ENCODE results near the gene SLC35A5. TPM values are rescaled to one million over a fixed set of nuclear protein-coding genes. Genes with fewer than 3 reads are reported as not detected.
"Not testable (repeated sequence)": the region's sequence is repeated elsewhere in the genome, so short reads cannot be mapped to it uniquely, and the experiment has no call there.

The SLC35A5 gene
- polyA plus RNA-seq, 1 donor: 44.4 TPM

DNA sequence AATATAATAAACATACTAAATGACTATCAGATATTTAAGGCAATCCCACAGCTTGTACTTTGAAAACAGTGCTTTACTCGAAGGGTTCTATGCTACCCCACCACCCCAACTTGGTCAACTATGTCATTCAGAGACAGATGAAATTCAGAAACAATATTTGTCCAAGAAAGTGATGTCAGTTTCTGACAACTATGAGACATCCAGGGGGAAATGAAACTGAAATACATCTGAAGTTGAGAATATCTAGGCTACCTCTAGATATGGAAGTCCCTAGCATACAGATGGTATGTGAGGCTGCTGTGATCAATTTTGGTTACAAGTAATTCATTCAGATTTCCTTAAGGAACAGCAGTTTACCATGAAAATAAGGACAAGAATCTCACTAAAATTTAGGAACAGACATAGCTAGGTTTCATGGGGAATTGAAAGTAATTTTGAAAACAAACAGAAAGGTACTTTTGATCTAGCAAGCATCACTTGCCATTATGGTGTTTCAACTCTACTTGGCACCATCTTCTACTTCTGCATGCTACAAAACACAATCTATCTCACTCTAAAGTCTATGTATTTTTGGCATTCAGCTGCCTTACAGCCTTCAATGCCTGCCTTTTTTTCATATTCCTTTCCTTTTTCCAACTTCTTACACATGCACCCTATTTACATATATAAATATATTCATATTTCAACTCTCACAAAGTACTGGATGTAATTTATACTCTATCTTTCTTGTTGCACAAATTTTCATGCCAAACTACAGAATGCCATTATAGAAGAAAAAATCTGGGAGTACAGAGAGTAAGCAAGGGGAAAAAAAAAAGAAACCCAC is 21.8 kb upstream of the SLC35A5 start:
- peaks cover 32% of the 10 kb centered on the region for H3K36me3 ChIP-seq (ENCODE audit: control insufficient read depth, insufficient read depth, low read length)
- H3K27ac ChIP-seq (ENCODE audit: low read length): no peak overlapping the region
- no peaks in the 10 kb centered on the region for H3K27me3 ChIP-seq (ENCODE audit: control insufficient read depth, insufficient read depth, low read length)
- no CpG with 5 or more reads among the region's 1 CpG for WGBS (ENCODE audit: insufficient coverage, low lambda C conversion rate)
- DNase-seq: no peak
- no peaks in the 10 kb centered on the region for H3K4me1 ChIP-seq (ENCODE audit: control insufficient read depth, insufficient read depth, low read length)
- no peak overlapping the region for H3K4me3 ChIP-seq (ENCODE audit: low read length)
- no peaks in the 10 kb centered on the region for H3K9me3 ChIP-seq (ENCODE audit: control insufficient read depth, low read depth, low read length)

DNA sequence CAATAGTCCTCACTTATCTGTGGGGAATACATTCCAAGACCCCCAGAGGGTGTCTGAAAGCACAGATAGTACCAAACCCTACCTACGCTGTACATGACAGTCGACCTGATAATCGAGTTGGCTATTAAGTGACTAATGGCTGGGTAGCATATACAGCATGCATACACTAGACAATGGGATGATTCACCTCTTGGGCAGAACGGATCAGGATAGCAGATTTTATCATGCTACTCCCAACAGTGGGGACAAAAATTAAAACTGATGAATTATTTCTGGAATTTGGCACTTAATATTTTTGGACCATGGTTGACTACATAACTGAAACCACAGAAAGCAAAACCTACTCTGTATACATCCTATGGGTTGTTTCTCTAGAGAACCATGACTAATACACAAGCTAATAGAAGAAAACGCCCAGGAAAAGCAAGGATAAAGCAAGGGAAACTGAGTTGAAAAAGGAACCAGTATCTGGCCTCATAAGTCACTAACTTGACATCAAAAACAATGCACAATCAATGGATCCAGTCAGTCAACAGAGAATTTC is 15.6 kb upstream of the SLC35A5 start:
- no peak overlapping the region for H3K27ac ChIP-seq (ENCODE audit: low read length)
- H3K27me3 ChIP-seq (ENCODE audit: control insufficient read depth, insufficient read depth, low read length): no peaks in the 10 kb centered on the region
- peaks cover 34% of the 10 kb centered on the region for H3K36me3 ChIP-seq (ENCODE audit: control insufficient read depth, insufficient read depth, low read length)
- no peak for DNase-seq
- no peaks in the 10 kb centered on the region for H3K4me1 ChIP-seq (ENCODE audit: control insufficient read depth, insufficient read depth, low read length)
- H3K4me3 ChIP-seq (ENCODE audit: low read length): no peak overlapping the region
- no peaks in the 10 kb centered on the region for H3K9me3 ChIP-seq (ENCODE audit: control insufficient read depth, low read depth, low read length)
- WGBS (ENCODE audit: insufficient coverage, low lambda C conversion rate): 100% methylated on average over 1 of the region's 5 CpGs

DNA sequence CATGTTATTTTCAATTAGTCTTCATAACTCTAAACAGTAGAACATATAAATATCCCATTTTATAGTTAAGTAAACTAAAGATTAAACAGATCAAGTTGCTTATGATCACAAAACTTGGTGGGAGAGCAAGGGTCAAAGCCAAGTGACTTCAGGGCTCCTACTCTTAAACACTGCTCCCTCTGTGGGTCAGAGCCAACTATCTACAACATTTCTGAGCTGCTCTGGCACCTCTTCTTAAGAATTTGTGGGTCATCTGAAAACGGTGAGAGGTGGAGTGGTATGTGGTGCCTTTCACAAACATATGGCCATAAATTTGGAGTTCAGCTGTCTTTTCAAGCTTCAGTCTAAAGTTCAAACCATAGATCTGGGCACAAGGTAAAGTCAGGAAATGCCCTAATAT is 11.0 kb upstream of the SLC35A5 start:
- peak in 1 of 2 donors; percentile 14 for DNase-seq
- H3K36me3 ChIP-seq (ENCODE audit: control insufficient read depth, insufficient read depth, low read length): peaks cover 20% of the 10 kb centered on the region
- H3K9me3 ChIP-seq (ENCODE audit: control insufficient read depth, low read depth, low read length): no peaks in the 10 kb centered on the region
- no peaks in the 10 kb centered on the region for H3K27me3 ChIP-seq (ENCODE audit: control insufficient read depth, insufficient read depth, low read length)
- no peak overlapping the region for H3K27ac ChIP-seq (ENCODE audit: low read length)
- no peak overlapping the region for H3K4me3 ChIP-seq (ENCODE audit: low read length)
- no CpG with 5 or more reads among the region's 1 CpG for WGBS (ENCODE audit: insufficient coverage, low lambda C conversion rate)
- no peaks in the 10 kb centered on the region for H3K4me1 ChIP-seq (ENCODE audit: control insufficient read depth, insufficient read depth, low read length)

DNA sequence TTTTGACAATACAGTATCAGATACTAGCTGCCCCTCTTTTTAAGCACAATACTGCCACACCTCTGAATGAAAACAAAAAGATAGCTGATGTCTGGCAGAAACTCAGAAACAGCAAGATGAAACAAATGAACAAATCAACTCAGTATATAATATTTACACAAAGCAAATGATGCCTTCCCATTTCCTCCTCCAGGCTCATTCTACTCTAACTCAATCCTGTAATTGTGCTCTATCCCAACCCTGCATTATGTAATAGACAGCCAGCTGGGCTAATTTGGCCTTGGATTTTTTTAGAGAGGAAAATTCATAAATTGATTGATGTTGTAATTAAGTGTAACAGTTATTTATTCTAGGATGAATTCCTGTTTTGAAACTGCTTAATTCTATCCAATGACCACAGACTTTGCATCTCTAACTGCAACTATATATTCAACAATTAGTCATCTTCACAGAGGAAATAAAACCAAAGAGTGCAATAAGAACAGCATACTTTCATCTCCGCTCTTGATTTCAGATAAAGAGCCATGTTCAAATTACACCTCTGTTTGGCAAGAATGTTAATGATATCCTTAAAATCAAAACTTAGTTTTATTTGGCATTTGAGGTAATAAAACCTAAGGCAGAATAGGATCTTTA is 6.2 kb upstream of the SLC35A5 start:
- no peaks in the 10 kb centered on the region for H3K9me3 ChIP-seq (ENCODE audit: control insufficient read depth, low read depth, low read length)
- 83% methylated on average over 1 of the region's 1 CpG for WGBS (ENCODE audit: insufficient coverage, low lambda C conversion rate)
- H3K27me3 ChIP-seq (ENCODE audit: control insufficient read depth, insufficient read depth, low read length): no peaks in the 10 kb centered on the region
- no peak for DNase-seq
- H3K4me3 ChIP-seq (ENCODE audit: low read length): no peak overlapping the region
- peaks cover 5% of the 10 kb centered on the region for H3K4me1 ChIP-seq (ENCODE audit: control insufficient read depth, insufficient read depth, low read length)
- no peak overlapping the region for H3K27ac ChIP-seq (ENCODE audit: low read length)
- H3K36me3 ChIP-seq (ENCODE audit: control insufficient read depth, insufficient read depth, low read length): peaks cover 5% of the 10 kb centered on the region

DNA sequence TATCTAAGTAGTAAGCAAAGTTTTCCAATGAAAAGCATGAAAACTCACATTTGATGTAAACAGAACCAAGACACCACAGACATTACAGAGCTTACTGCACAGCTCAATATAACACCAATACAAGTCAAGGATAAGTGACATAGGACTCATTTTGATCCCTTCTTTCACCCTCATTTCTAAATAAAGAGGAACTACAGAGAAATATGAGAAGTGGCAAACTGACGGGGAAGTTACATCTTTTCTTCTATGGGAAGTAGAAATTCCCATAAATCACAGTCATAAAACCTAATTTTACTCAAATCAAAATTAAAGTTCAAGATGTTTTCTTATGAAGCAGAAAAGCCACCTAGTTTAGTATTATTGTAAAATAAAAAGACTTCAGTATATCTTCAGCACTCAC is 3.9 kb upstream of the SLC35A5 start:
- Histone ChIP-seq H3K36me3 (ENCODE audit: control insufficient read depth, insufficient read depth, low read length) (peaks cover 5% of the 10 kb centered on the region), H3K4me1 (ENCODE audit: control insufficient read depth, insufficient read depth, low read length) (peaks cover 5% of the 10 kb centered on the region), H3K27me3 (ENCODE audit: control insufficient read depth, insufficient read depth, low read length) (no peaks in the 10 kb centered on the region), H3K4me3 (ENCODE audit: low read length) (no peak overlapping the region), H3K27ac (ENCODE audit: low read length) (no peak overlapping the region), H3K9me3 (ENCODE audit: control insufficient read depth, low read depth, low read length) (no peaks in the 10 kb centered on the region)
- 100% methylated on average over 1 of the region's 1 CpG for WGBS (ENCODE audit: insufficient coverage, low lambda C conversion rate)
- DNase-seq: no peak

DNA sequence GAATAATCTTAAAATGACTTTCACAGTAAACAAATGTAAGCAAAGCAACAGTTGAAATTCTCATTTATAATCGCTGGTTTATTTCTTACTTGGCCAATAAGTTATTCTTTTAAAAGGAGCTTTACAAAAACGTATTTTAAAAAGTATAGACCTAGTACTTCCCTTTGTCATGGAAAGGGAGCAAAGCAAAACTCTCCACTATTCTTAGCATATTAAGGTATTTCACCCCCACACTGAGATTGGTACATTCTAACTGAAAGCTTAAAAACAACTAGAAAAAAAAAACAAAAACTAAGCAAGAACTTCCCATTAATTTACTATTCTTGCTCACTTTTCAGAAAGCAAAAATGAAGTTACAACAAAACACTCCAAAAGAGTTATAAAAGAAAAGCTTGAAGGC is 1.5 kb upstream of the SLC35A5 start:
- DNase-seq: no peak
- peak overlapping the region; percentile 100 for H3K27ac ChIP-seq (ENCODE audit: low read length)
- no peaks in the 10 kb centered on the region for H3K27me3 ChIP-seq (ENCODE audit: control insufficient read depth, insufficient read depth, low read length)
- no peaks in the 10 kb centered on the region for H3K9me3 ChIP-seq (ENCODE audit: control insufficient read depth, low read depth, low read length)
- H3K4me1 ChIP-seq (ENCODE audit: control insufficient read depth, insufficient read depth, low read length): peaks cover 20% of the 10 kb centered on the region
- peaks cover 5% of the 10 kb centered on the region for H3K36me3 ChIP-seq (ENCODE audit: control insufficient read depth, insufficient read depth, low read length)
- WGBS (ENCODE audit: insufficient coverage, low lambda C conversion rate): 14% methylated on average over 1 of the region's 2 CpGs
- peak overlapping the region; percentile 95 for H3K4me3 ChIP-seq (ENCODE audit: low read length)

DNA sequence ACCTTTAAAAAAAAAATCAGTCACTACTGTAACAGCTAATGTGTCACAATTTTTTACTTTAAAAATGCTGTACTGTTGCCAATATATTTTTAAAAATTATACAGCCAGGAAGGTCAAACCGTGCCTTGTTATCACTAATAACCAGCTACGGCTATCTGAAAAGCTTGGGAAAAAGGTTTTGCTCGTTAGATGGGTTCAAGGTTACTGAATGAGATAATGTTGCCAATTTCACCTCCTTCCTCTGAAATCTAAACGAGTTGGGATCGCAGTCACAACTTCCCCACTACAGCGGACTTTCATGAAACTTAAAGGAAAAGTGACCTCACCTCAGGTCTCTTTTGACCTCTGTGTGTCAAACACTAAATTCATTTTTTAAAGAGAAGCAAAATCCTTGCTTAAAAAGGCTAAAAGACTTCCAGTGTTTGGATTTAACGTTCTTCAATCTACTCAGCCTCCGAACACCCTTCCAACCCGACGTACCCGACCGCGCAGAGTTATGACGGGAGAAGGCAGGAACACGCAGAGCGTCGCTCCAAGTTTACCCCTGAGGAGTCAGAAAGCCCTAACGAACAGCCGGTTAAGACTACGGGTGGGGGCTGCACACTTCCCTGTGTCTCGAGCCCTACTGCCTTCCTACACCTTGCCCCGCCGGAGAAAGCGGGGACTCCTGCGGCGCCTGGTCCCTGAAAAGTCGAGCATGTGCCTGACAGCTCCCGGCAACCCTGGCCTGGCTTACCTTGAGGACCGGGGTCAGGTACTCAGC is 943 bp upstream of the SLC35A5 start:
- Histone ChIP-seq H3K27me3 (ENCODE audit: control insufficient read depth, insufficient read depth, low read length) (no peaks in the 10 kb centered on the region), H3K9me3 (ENCODE audit: control insufficient read depth, low read depth, low read length) (no peaks in the 10 kb centered on the region), H3K4me3 (ENCODE audit: low read length) (peak overlapping the region; percentile 95), H3K4me1 (ENCODE audit: control insufficient read depth, insufficient read depth, low read length) (peaks cover 20% of the 10 kb centered on the region), H3K27ac (ENCODE audit: low read length) (peak overlapping the region; percentile 100), H3K36me3 (ENCODE audit: control insufficient read depth, insufficient read depth, low read length) (peaks cover 5% of the 10 kb centered on the region)
- DNase-seq: peak; percentile 67 to 88
- 0% methylated on average over 1 of the region's 29 CpGs for WGBS (ENCODE audit: insufficient coverage, low lambda C conversion rate)

DNA sequence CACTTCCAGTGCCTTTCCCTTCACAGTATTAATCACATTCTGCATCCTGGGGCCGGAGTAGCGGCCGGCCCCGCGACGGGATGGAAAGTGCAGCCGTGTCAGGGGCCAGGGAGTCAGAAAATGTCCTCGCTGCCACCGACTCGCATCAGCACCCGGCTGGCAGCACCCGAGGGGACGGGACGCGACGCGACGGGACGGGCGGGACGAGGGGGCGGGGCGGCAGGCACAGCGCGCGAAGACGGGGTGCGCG is 436 bp upstream of the SLC35A5 start:
- Histone ChIP-seq H3K27me3 (ENCODE audit: control insufficient read depth, insufficient read depth, low read length) (no peaks in the 10 kb centered on the region), H3K4me3 (ENCODE audit: low read length) (peak overlapping the region; percentile 95), H3K9me3 (ENCODE audit: control insufficient read depth, low read depth, low read length) (no peaks in the 10 kb centered on the region), H3K27ac (ENCODE audit: low read length) (peak overlapping the region; percentile 100), H3K4me1 (ENCODE audit: control insufficient read depth, insufficient read depth, low read length) (peaks cover 20% of the 10 kb centered on the region), H3K36me3 (ENCODE audit: control insufficient read depth, insufficient read depth, low read length) (peaks cover 5% of the 10 kb centered on the region)
- WGBS (ENCODE audit: insufficient coverage, low lambda C conversion rate): no CpG with 5 or more reads among the region's 29 CpGs
- DNase-seq: peak in 1 of 2 donors; percentile 52

DNA sequence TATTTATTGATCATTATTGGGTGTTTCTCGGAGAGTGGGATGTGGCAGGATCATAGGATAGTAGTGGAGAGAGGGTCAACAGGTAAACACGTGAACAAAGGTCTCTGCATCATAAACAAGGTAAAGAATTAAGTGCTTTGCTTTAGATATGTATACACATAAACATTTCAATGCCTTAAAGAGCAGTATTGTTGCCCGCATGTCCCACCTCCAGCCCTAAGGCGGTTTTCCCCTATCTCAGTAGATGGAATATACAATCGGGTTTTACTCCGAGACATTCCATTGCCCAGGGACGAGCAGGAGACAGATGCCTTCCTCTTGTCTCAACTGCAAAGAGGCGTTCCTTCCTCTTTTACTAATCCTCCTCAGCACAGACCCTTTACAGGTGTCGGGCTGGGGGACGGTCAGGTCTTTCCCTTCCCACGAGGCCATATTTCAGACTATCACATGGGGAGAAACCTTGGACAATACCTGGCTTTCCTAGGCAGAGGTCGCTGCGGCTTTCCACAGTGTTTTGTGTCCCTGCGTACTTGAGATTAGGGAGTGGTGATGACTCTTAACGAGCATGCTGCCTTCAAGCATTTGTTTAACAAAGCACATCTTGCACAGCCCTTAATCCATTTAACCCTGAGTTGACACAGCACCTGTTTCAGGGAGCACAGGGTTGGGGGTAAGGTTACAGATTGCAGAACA is 2.5 kb downstream of the SLC35A5 start:
- peak overlapping the region; percentile 51 for H3K27ac ChIP-seq (ENCODE audit: low read length)
- H3K9me3 ChIP-seq (ENCODE audit: control insufficient read depth, low read depth, low read length); H3K36me3 ChIP-seq (ENCODE audit: control insufficient read depth, insufficient read depth, low read length); H3K4me3 ChIP-seq (ENCODE audit: low read length); H3K27me3 ChIP-seq (ENCODE audit: control insufficient read depth, insufficient read depth, low read length): not testable (repeated sequence)
- 80% methylated on average over 1 of the region's 15 CpGs for WGBS (ENCODE audit: insufficient coverage, low lambda C conversion rate)
- DNase-seq: peak in 1 of 2 donors; percentile 48
- peaks cover 16% of the 10 kb centered on the region for H3K4me1 ChIP-seq (ENCODE audit: control insufficient read depth, insufficient read depth, low read length)

DNA sequence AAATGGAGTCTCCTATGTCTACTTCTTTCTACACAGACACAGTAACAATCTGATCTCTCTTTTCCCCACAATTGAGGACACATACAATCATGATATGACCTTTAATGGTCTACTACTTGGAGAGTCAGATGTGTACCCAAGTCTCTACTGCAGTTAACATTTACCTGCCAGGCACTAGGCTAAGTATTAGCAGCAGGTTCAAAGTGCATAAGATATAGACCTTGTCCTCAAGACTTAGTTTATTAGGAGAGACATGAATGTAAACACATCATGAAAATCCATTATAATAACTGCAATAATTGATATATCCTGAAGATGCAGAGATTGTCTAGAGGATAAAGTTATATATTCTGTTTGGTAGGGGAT is 3.1 kb downstream of the SLC35A5 start:
- peak; percentile 41 to 81 for DNase-seq
- H3K27ac ChIP-seq (ENCODE audit: low read length): peak overlapping the region; percentile 51
- H3K9me3 ChIP-seq (ENCODE audit: control insufficient read depth, low read depth, low read length): no peaks in the 10 kb centered on the region
- H3K27me3 ChIP-seq (ENCODE audit: control insufficient read depth, insufficient read depth, low read length): no peaks in the 10 kb centered on the region
- peaks cover 15% of the 10 kb centered on the region for H3K4me1 ChIP-seq (ENCODE audit: control insufficient read depth, insufficient read depth, low read length)
- no peak overlapping the region for H3K4me3 ChIP-seq (ENCODE audit: low read length)
- H3K36me3 ChIP-seq (ENCODE audit: control insufficient read depth, insufficient read depth, low read length): peaks cover 8% of the 10 kb centered on the region
